Measurements from ENCODE around the gene PIPOX. TPM values are rescaled to one million over a fixed set of nuclear protein-coding genes. Genes with fewer than 3 reads are reported as not detected.

The PIPOX gene
- total RNA-seq, 1 donor from 2014 or later, result 1.7 TPM

DNA sequence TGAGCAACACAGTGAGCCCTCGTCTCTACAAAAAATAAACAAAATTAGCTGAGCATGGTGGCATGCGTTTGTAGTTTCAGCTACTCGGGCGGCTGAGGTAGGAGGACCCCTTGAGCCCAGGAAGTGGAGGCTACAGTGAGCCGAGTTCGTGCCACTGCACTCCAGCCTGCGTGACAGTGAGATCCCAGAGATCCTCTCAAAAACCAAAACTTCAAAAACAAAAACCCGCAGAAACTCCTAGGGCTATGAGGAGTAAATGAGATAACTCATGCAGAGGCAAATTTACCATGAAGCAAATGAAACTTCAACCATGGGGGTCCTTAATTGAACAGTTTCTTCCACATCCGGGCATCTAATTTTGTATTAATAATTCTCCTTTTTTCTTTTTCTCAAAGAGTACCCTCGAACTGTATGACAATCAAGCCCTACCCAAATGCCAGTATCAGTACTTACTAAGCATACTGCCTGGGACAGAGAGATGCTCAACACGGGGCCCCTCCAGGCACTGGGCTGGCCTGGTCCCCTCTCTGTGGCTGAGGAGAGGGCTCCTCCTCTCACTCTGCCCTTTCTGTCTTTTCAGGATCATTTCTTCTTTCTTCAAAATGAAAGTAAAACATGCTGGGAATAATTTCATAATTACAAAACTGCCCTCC is 789 bp upstream of the PIPOX start:
- H3K27ac ChIP-seq, result no peak overlapping the region
- H3K27me3 ChIP-seq, result no peaks in the 10 kb centered on the region
- H3K4me3 ChIP-seq, result no peak overlapping the region
- TF ChIP-seq POLR2AphosphoS5 (IDR thresholded peaks at IDR 0.05; ENCODE audit: insufficient read depth in 1 of 2, low read depth in 1 of 2), result no peak
- TF ChIP-seq, protein P1, sequence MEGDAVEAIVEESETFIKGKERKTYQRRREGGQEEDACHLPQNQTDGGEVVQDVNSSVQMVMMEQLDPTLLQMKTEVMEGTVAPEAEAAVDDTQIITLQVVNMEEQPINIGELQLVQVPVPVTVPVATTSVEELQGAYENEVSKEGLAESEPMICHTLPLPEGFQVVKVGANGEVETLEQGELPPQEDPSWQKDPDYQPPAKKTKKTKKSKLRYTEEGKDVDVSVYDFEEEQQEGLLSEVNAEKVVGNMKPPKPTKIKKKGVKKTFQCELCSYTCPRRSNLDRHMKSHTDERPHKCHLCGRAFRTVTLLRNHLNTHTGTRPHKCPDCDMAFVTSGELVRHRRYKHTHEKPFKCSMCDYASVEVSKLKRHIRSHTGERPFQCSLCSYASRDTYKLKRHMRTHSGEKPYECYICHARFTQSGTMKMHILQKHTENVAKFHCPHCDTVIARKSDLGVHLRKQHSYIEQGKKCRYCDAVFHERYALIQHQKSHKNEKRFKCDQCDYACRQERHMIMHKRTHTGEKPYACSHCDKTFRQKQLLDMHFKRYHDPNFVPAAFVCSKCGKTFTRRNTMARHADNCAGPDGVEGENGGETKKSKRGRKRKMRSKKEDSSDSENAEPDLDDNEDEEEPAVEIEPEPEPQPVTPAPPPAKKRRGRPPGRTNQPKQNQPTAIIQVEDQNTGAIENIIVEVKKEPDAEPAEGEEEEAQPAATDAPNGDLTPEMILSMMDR (IDR thresholded peaks at IDR 0.05), result no peak
- no peak for TF ChIP-seq POLR2A (IDR thresholded peaks at IDR 0.05)
- H3K9me3 ChIP-seq, result no peaks in the 10 kb centered on the region
- intact Hi-C loops (cut with DNase I), result no loop called here
- no peaks in the 10 kb centered on the region for H3K4me1 ChIP-seq
- no peaks in the 10 kb centered on the region for H3K36me3 ChIP-seq
- DNase-seq (ENCODE audit: extremely low spot score in 2 of 2), result no peak

DNA sequence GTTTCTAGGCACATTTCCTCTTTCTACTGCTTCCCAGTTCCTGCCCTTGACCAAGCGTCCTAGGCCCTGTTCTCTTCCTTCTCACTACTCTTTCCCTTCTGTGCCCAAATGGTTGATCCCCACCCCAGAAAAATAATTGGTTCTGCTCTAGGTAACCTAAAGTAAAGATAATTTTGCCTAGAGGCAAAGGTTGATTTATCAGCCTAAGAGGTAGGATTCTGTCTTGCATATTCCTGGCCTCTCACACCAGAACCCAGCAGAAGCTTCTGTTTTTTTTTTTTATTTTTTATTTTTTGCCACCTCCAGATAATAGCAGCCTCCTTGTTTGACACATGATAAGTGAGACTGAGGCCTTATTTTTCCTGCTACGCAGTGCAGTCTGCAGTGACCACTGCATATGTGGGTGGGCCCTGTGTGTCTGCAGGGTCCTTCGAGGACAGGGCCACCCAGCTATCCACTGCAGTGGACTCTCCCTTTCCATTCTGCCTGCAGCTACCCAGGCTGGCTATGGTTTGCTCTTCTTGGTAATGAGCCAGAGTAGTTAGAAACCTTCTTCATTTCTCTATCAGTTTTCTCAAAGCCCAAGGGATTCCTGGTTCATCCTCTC is 701 bp downstream of the PIPOX start:
- no peaks in the 10 kb centered on the region for H3K36me3 ChIP-seq
- no peak for DNase-seq (ENCODE audit: extremely low spot score in 2 of 2)
- no peaks in the 10 kb centered on the region for H3K27me3 ChIP-seq
- no peak overlapping the region for H3K4me3 ChIP-seq
- H3K4me1 ChIP-seq, result no peaks in the 10 kb centered on the region
- H3K27ac ChIP-seq, result no peak overlapping the region
- TF ChIP-seq POLR2A (IDR thresholded peaks at IDR 0.05) (no peak), POLR2AphosphoS5 (IDR thresholded peaks at IDR 0.05; ENCODE audit: insufficient read depth in 1 of 2, low read depth in 1 of 2) (no peak)
- TF ChIP-seq, protein P1 (IDR thresholded peaks at IDR 0.05), result no peak
- no peaks in the 10 kb centered on the region for H3K9me3 ChIP-seq
- intact Hi-C loops (cut with DNase I), result no loop called here

DNA sequence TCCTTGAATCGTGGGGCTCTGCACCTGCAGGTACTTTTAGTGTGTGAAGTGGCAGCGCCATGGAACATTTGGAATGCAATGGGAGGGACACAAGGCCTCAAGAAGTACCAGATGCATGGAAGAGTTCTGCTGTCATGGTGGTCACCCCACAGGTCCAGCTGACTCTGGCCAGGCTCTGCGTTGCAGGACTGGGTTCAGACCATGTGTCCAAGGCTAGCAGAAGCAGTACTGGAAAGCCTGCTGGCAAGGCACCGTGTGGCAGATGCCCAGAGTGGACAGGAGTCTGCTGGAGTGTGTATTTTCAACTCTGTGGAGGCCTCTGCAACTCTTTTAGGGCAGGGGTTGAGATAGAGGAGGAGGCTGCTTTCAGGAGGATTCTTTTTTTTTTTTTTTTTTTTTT is 2.1 kb downstream of the PIPOX start:
- TF ChIP-seq POLR2A (IDR thresholded peaks at IDR 0.05) (no peak), POLR2AphosphoS5 (IDR thresholded peaks at IDR 0.05; ENCODE audit: insufficient read depth in 1 of 2, low read depth in 1 of 2) (no peak)
- TF ChIP-seq, protein P1 (IDR thresholded peaks at IDR 0.05), result no peak
- intact Hi-C loops (cut with DNase I), result no loop called here
- Histone ChIP-seq H3K4me3 (no peak overlapping the region), H3K27me3 (no peaks in the 10 kb centered on the region), H3K27ac (no peak overlapping the region), H3K4me1 (no peaks in the 10 kb centered on the region), H3K36me3 (no peaks in the 10 kb centered on the region), H3K9me3 (no peaks in the 10 kb centered on the region)
- no peak for DNase-seq (ENCODE audit: extremely low spot score in 2 of 2)

DNA sequence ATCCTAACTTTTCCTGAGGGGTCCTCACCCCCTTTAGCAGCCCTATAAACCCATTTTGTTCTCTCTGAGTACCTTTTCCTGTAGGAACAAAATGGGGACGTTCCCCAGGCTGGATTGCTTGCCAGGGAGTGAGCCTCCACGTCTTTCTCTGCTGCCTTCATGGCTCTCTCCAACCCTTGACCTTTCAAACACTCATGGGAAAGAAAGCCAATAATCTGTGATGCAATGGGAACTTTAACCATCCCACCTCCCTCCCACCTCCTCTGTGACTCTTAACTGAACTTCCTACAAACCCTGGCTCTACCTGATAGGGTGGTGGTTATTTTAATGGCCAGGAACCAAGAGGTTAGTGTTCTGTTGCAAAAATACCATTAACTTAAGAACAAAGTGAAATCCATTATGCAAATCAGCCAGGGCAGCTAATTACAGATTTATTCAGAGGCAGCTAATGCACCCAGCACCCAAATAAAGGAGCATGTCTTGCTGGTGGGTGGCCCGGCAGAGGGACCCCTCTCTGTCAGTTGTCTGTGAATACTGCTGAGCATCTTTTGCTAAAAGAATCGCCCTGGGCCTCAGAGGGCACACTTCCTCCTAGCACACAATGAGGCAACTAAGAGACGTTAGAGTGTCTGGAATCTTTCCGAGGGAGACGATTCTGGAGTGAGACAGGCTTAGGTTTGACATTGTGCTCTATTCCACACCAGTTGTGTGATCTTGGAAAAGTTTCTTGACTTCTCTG is 3.0 kb downstream of the PIPOX start:
- no peak for TF ChIP-seq POLR2A (IDR thresholded peaks at IDR 0.05)
- TF ChIP-seq, protein P1 (IDR thresholded peaks at IDR 0.05), result no peak
- no peak for TF ChIP-seq POLR2AphosphoS5 (IDR thresholded peaks at IDR 0.05; ENCODE audit: insufficient read depth in 1 of 2, low read depth in 1 of 2)
- intact Hi-C loops (cut with DNase I), result no loop called here
- Histone ChIP-seq H3K36me3 (no peaks in the 10 kb centered on the region), H3K4me1 (no peaks in the 10 kb centered on the region), H3K4me3 (no peak overlapping the region), H3K27ac (no peak overlapping the region), H3K9me3 (no peaks in the 10 kb centered on the region), H3K27me3 (no peaks in the 10 kb centered on the region)
- no peak for DNase-seq (ENCODE audit: extremely low spot score in 2 of 2)

DNA sequence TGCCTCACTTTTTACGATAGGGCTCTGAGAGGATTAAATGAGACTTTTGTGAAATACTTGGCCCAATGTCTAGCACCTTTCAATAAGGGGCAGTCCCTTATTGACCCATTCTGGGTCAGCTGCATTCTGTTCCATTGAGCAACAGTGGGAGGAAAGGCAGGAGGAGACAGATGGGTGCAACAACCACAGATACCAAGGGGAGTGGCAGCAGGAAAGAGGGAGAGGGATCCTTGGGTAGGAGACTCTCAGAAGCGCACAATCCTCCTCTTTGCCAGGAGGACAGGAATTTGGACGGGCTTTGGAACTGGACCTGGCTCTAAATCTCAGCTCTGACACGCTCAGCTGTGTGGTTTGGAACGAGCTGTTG is 3.5 kb downstream of the PIPOX start:
- H3K9me3 ChIP-seq, result no peaks in the 10 kb centered on the region
- DNase-seq (ENCODE audit: extremely low spot score in 2 of 2), result no peak
- no peak overlapping the region for H3K4me3 ChIP-seq
- no peaks in the 10 kb centered on the region for H3K4me1 ChIP-seq
- TF ChIP-seq, protein P1 (IDR thresholded peaks at IDR 0.05), result no peak
- TF ChIP-seq POLR2A (IDR thresholded peaks at IDR 0.05) (no peak), POLR2AphosphoS5 (IDR thresholded peaks at IDR 0.05; ENCODE audit: insufficient read depth in 1 of 2, low read depth in 1 of 2) (no peak)
- H3K27ac ChIP-seq, result no peak overlapping the region
- no peaks in the 10 kb centered on the region for H3K27me3 ChIP-seq
- intact Hi-C loops (cut with DNase I), result no loop called here
- H3K36me3 ChIP-seq, result no peaks in the 10 kb centered on the region

Measured in vagina (tissue), 2 donors.